Peyer's patch (tissue), 4 donors: ENCODE results near the gene PKNOX2. TPM values are rescaled to one million over a fixed set of nuclear protein-coding genes. Genes with fewer than 3 reads are reported as not detected.

Experiments
- DNase-seq, 3 donors: peaks; one replicate each; pipeline ENCODE4 v3.0.0-alpha.2; 2017 to 2019
- H3K27ac ChIP-seq, 4 donors: fragments of 200-600 bp; sonication (generic); one replicate each; pipeline ENCODE4 v1.5.1; 2016 to 2019
- H3K27me3 ChIP-seq, 2 donors: fragments of 200-600 bp; sonication (generic); one replicate each; pipeline ENCODE4 v1.5.1; 2019
- H3K36me3 ChIP-seq, 3 donors: fragments of 200-600 bp; sonication (generic); one replicate each; pipeline ENCODE4 v1.5.1; 2016 to 2019
- H3K4me1 ChIP-seq, 4 donors: fragments of 200-600 bp; sonication (generic); one replicate each; pipeline ENCODE4 v1.5.1; 2016 to 2019
- H3K4me3 ChIP-seq, 4 donors: fragments of 200-600 bp; sonication (generic); 1 replicate in 3 of 4; 2 replicates in 1 of 4; pipeline ENCODE4 v1.5.1; 2016 to 2019; ENCODE audit warnings: mild to moderate bottlenecking in 1 of 4
- H3K9me3 ChIP-seq, 4 donors: fragments of 200-600 bp; sonication (generic); one replicate each; pipeline ENCODE4 v1.5.1; 2016 to 2019; ENCODE audit warnings: mild to moderate bottlenecking in 1 of 4
- CTCF ChIP-seq, 6 experiments: fragments of 450-650 bp in 4 of 6; fragments of 200-600 bp in 2 of 6; sonication (generic) in 1 of 6; IDR thresholded peaks; one replicate each; pipeline ENCODE4 v1.5.1; 2017 to 2019; ENCODE audit warnings: antibody characterized with exemption in 6 of 6, mild to moderate bottlenecking in 3 of 6, moderate library complexity in 1 of 6
- POLR2A ChIP-seq, 2 donors: fragments of 450-650 bp; IDR thresholded peaks; one replicate each; pipeline ENCODE4 v1.5.1; 2017; ENCODE audit warnings: antibody characterized with exemption in 2 of 2, mild to moderate bottlenecking in 2 of 2, moderate library complexity in 2 of 2
- total RNA-seq, 4 donors: library from RNA; depleted of rRNA; stranded (reverse); fragments of >200 nt; gene quantifications; one replicate each; pipeline ENCODE4 v1.1.0, GENCODE V29; 2016

The PKNOX2 gene
- total RNA-seq, 4 donors from 2014 or later = 1.4 to 8.3 TPM; not detected in 2

DNA sequence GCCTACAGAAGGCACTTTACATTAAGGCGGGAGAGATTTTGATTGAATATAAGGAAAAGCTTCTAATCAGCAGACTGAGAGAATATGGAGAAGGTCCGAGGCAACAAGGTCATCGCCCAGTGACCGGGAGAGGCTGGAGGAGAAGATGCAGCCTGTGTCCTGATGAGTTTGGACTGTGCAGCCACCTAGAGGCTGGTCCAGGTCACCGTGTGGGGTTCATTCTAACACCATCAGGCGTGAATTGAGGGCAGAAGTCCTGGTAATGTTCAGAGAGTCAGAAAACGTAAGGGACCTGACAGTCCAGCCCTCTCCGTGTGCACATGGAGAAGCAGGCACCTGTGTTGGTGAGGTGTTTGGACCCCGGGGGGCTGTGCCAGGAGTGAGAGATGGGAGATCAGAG, 228.8 kb downstream of the PKNOX2 start:
- H3K9me3 ChIP-seq = no peaks in the 10 kb centered on the region
- H3K36me3 ChIP-seq = no peaks in the 10 kb centered on the region
- TF ChIP-seq CTCF (IDR thresholded peaks at IDR 0.05) (no peak), POLR2A (IDR thresholded peaks at IDR 0.05) (no peak)
- no peaks in the 10 kb centered on the region for H3K4me1 ChIP-seq
- H3K4me3 ChIP-seq = no peak overlapping the region
- DNase-seq = peak in 1 of 3 donors; percentile 11
- H3K27ac ChIP-seq = no peak overlapping the region
- no peaks in the 10 kb centered on the region for H3K27me3 ChIP-seq

GRCh38 chr11:125394296-125394695, 229.7 kb downstream of the PKNOX2 start:
- Histone ChIP-seq H3K9me3 (no peaks in the 10 kb centered on the region), H3K27me3 (no peaks in the 10 kb centered on the region), H3K27ac (no peak overlapping the region), H3K4me3 (no peak overlapping the region), H3K36me3 (no peaks in the 10 kb centered on the region), H3K4me1 (no peaks in the 10 kb centered on the region)
- TF ChIP-seq POLR2A (IDR thresholded peaks at IDR 0.05) = no peak
- TF ChIP-seq CTCF (IDR thresholded peaks at IDR 0.05) = no peak
- DNase-seq = no peak

GRCh38 chr11:125397421-125397820, 232.9 kb downstream of the PKNOX2 start:
- H3K4me1 ChIP-seq = no peaks in the 10 kb centered on the region
- DNase-seq = peak in 1 of 3 donors; percentile 2
- no peaks in the 10 kb centered on the region for H3K27me3 ChIP-seq
- no peak overlapping the region for H3K27ac ChIP-seq
- no peaks in the 10 kb centered on the region for H3K9me3 ChIP-seq
- no peak overlapping the region for H3K4me3 ChIP-seq
- TF ChIP-seq POLR2A (IDR thresholded peaks at IDR 0.05) (no peak), CTCF (IDR thresholded peaks at IDR 0.05) (no peak)
- H3K36me3 ChIP-seq = no peaks in the 10 kb centered on the region

GRCh38 chr11:125398475-125398874, 233.9 kb downstream of the PKNOX2 start:
- no peaks in the 10 kb centered on the region for H3K36me3 ChIP-seq
- DNase-seq = peak in 1 of 3 donors; percentile 8

GRCh38 chr11:125398994-125399640, 234.6 kb downstream of the PKNOX2 start:
- Histone ChIP-seq H3K27ac (no peak overlapping the region), H3K9me3 (no peaks in the 10 kb centered on the region), H3K36me3 (no peaks in the 10 kb centered on the region), H3K27me3 (no peaks in the 10 kb centered on the region), H3K4me1 (no peaks in the 10 kb centered on the region), H3K4me3 (no peak overlapping the region)
- TF ChIP-seq CTCF (IDR thresholded peaks at IDR 0.05) (no peak), POLR2A (IDR thresholded peaks at IDR 0.05) (no peak)
- no peak for DNase-seq

More at GRCh38 chr11:125398475-125398874, 233.9 kb downstream of the PKNOX2 start:
- Histone ChIP-seq H3K9me3 (no peaks in the 10 kb centered on the region), H3K4me3 (no peak overlapping the region), H3K4me1 (no peaks in the 10 kb centered on the region), H3K27me3 (no peaks in the 10 kb centered on the region), H3K27ac (no peak overlapping the region)
- TF ChIP-seq POLR2A (IDR thresholded peaks at IDR 0.05) (no peak), CTCF (IDR thresholded peaks at IDR 0.05) (no peak)
